ENCODE data around the gene BBS1.

GRCh38 chr11:66561975-66562248, 51.5 kb downstream of the BBS1 start:
- TF ChIP-seq CTCF (IDR thresholded peaks at IDR 0.05) = no peak
- TF ChIP-seq POLR2AphosphoS5 (IDR thresholded peaks at IDR 0.05) = no peak
- TF ChIP-seq POLR2A (IDR thresholded peaks at IDR 0.05) = no peak
